Activated T-helper 1 cell treated with anti-CD3 and anti-CD28 coated beads, Interleukin-12 subunit alpha, Interleukin-12 subunit beta, Interleukin-2, Interleukin-4 antibody, amounts not matched to agents 30 ng/mL and 10 ng/mL and 1 ng/mL, durations not matched to agents 14 hours and 24 hours and 36 hours (primary cell): ENCODE measurements around the gene MEG3. TPM values are rescaled to one million over a fixed set of nuclear protein-coding genes. Genes with fewer than 3 reads are reported as not detected.

Experiments used
- DNase-seq: peaks from one replicate; pipeline ENCODE4 v3.0.0; 2021; ENCODE audit warnings: low spot score
- H3K27ac Mint-ChIP-seq: one replicate; pipeline ENCODE4 v1.8.0; 2021; ENCODE audit warnings: mild to moderate bottlenecking, mixed read lengths
- H3K27me3 Mint-ChIP-seq: one replicate; pipeline ENCODE4 v1.8.0; 2022; ENCODE audit warnings: mild to moderate bottlenecking, moderate library complexity, mixed read lengths; ENCODE audit not compliant: insufficient read depth
- H3K36me3 Mint-ChIP-seq: one replicate; pipeline ENCODE4 v1.8.0; 2021; ENCODE audit warnings: low read depth, mixed read lengths
- H3K4me1 Mint-ChIP-seq: one replicate; pipeline ENCODE4 v1.8.0; 2021; ENCODE audit warnings: low read depth, mixed read lengths
- H3K4me3 Mint-ChIP-seq: one replicate; pipeline ENCODE4 v1.8.0; 2021; ENCODE audit warnings: mild to moderate bottlenecking, moderate library complexity, mixed read lengths
- H3K9me3 Mint-ChIP-seq: one replicate; pipeline ENCODE4 v1.8.0; 2021; ENCODE audit warnings: mixed read lengths
- intact Hi-C: fragments of 100-400 bp; cut with micrococcal nuclease; formaldehyde crosslinking; loops from one replicate; pipeline ENCODE4 v1.15.1; 2024
- total RNA-seq: library from RNA; stranded (reverse); gene quantifications from 2 replicates; pipeline ENCODE4 v1.2.3, GENCODE V29; 2022

MEG3 gene
- total RNA-seq, 1 donor from 2014 or later: not detected

GRCh38 chr14:100885196-100885595 lies 59.3 kb downstream of the MEG3 start:
- no peak for DNase-seq
- no peaks in the 10 kb centered on the region for H3K9me3 Mint-ChIP-seq
- no peaks in the 10 kb centered on the region for H3K36me3 Mint-ChIP-seq
- H3K4me1 Mint-ChIP-seq: no peaks in the 10 kb centered on the region
- intact Hi-C loops: no loop called here
- no peak overlapping the region for H3K4me3 Mint-ChIP-seq
- peaks cover 5% of the 10 kb centered on the region for H3K27me3 Mint-ChIP-seq
- H3K27ac Mint-ChIP-seq: no peak overlapping the region

GRCh38 chr14:100885617-100886016 lies 59.7 kb downstream of the MEG3 start:
- no peak overlapping the region for H3K27ac Mint-ChIP-seq
- H3K27me3 Mint-ChIP-seq: peaks cover 5% of the 10 kb centered on the region
- H3K36me3 Mint-ChIP-seq: no peaks in the 10 kb centered on the region
- no peaks in the 10 kb centered on the region for H3K9me3 Mint-ChIP-seq
- intact Hi-C loops: no loop called here
- H3K4me3 Mint-ChIP-seq: no peak overlapping the region
- no peaks in the 10 kb centered on the region for H3K4me1 Mint-ChIP-seq
- no peak for DNase-seq

GRCh38 chr14:100887728-100888335 lies 61.9 kb downstream of the MEG3 start:
- no peak overlapping the region for H3K27ac Mint-ChIP-seq
- no peak overlapping the region for H3K4me3 Mint-ChIP-seq
- H3K9me3 Mint-ChIP-seq: no peaks in the 10 kb centered on the region
- no peaks in the 10 kb centered on the region for H3K4me1 Mint-ChIP-seq
- DNase-seq: no peak
- peaks cover 5% of the 10 kb centered on the region for H3K27me3 Mint-ChIP-seq
- intact Hi-C loops: no loop called here
- no peaks in the 10 kb centered on the region for H3K36me3 Mint-ChIP-seq

- intact Hi-C loops: no loop called here
- DNase-seq: no peak
- peaks cover 5% of the 10 kb centered on the region for H3K27me3 Mint-ChIP-seq
- H3K4me3 Mint-ChIP-seq: no peak overlapping the region
- H3K27ac Mint-ChIP-seq: no peak overlapping the region
- H3K4me1 Mint-ChIP-seq: no peaks in the 10 kb centered on the region
- H3K36me3 Mint-ChIP-seq: no peaks in the 10 kb centered on the region
- no peaks in the 10 kb centered on the region for H3K9me3 Mint-ChIP-seq
These were observed 62.9 kb downstream of the MEG3 start for GRCh38 chr14:100888789-100889315.

GRCh38 chr14:100889641-100890040 lies 63.7 kb downstream of the MEG3 start:
- Mint-ChIP-seq H3K9me3 (no peaks in the 10 kb centered on the region), H3K4me1 (no peaks in the 10 kb centered on the region), H3K36me3 (no peaks in the 10 kb centered on the region), H3K27me3 (peaks cover 6% of the 10 kb centered on the region), H3K27ac (no peak overlapping the region), H3K4me3 (no peak overlapping the region)
- intact Hi-C loops: no loop called here
- DNase-seq: no peak

- DNase-seq: no peak
- no peaks in the 10 kb centered on the region for H3K36me3 Mint-ChIP-seq
- H3K9me3 Mint-ChIP-seq: no peaks in the 10 kb centered on the region
- no peak overlapping the region for H3K4me3 Mint-ChIP-seq
- H3K27ac Mint-ChIP-seq: no peak overlapping the region
- intact Hi-C loops: no loop called here
- no peaks in the 10 kb centered on the region for H3K4me1 Mint-ChIP-seq
- peaks cover 6% of the 10 kb centered on the region for H3K27me3 Mint-ChIP-seq
These were observed 64.3 kb downstream of the MEG3 start for GRCh38 chr14:100890061-100890850.

GRCh38 chr14:100891051-100891450 lies 65.1 kb downstream of the MEG3 start:
- no peak for DNase-seq
- Mint-ChIP-seq H3K27ac (no peak overlapping the region), H3K4me3 (no peak overlapping the region), H3K4me1 (no peaks in the 10 kb centered on the region), H3K27me3 (peaks cover 5% of the 10 kb centered on the region), H3K36me3 (no peaks in the 10 kb centered on the region), H3K9me3 (no peaks in the 10 kb centered on the region)
- intact Hi-C loops: no loop called here

- H3K27me3 Mint-ChIP-seq: peaks cover 5% of the 10 kb centered on the region
- no peaks in the 10 kb centered on the region for H3K36me3 Mint-ChIP-seq
- H3K4me3 Mint-ChIP-seq: no peak overlapping the region
- no peak overlapping the region for H3K27ac Mint-ChIP-seq
- no peaks in the 10 kb centered on the region for H3K4me1 Mint-ChIP-seq
- no peak for DNase-seq
- intact Hi-C loops: no loop called here
- H3K9me3 Mint-ChIP-seq: no peaks in the 10 kb centered on the region
These were observed 65.9 kb downstream of the MEG3 start for GRCh38 chr14:100891501-100892445.

- Mint-ChIP-seq H3K27me3 (peaks cover 5% of the 10 kb centered on the region), H3K9me3 (no peaks in the 10 kb centered on the region), H3K36me3 (no peaks in the 10 kb centered on the region), H3K27ac (no peak overlapping the region), H3K4me1 (no peaks in the 10 kb centered on the region), H3K4me3 (no peak overlapping the region)
- intact Hi-C loops: no loop called here
- DNase-seq: no peak
These were observed 66.7 kb downstream of the MEG3 start for GRCh38 chr14:100892496-100893227.

GRCh38 chr14:100893228-100893601 lies 67.3 kb downstream of the MEG3 start:
- Mint-ChIP-seq H3K9me3 (no peaks in the 10 kb centered on the region), H3K4me3 (no peak overlapping the region), H3K4me1 (no peaks in the 10 kb centered on the region), H3K27me3 (peaks cover 2% of the 10 kb centered on the region), H3K36me3 (no peaks in the 10 kb centered on the region), H3K27ac (no peak overlapping the region)
- no peak for DNase-seq
- intact Hi-C loops: no loop called here

GRCh38 chr14:100893760-100894159 lies 67.8 kb downstream of the MEG3 start:
- Mint-ChIP-seq H3K9me3 (no peaks in the 10 kb centered on the region), H3K27me3 (peaks cover 2% of the 10 kb centered on the region), H3K4me1 (no peaks in the 10 kb centered on the region), H3K27ac (no peak overlapping the region), H3K4me3 (no peak overlapping the region), H3K36me3 (no peaks in the 10 kb centered on the region)
- DNase-seq: no peak
- intact Hi-C loops: no loop called here

- H3K4me1 Mint-ChIP-seq: no peaks in the 10 kb centered on the region
- H3K27me3 Mint-ChIP-seq: peaks cover 8% of the 10 kb centered on the region
- H3K9me3 Mint-ChIP-seq: no peaks in the 10 kb centered on the region
- H3K4me3 Mint-ChIP-seq: no peak overlapping the region
- H3K27ac Mint-ChIP-seq: no peak overlapping the region
- no peaks in the 10 kb centered on the region for H3K36me3 Mint-ChIP-seq
- intact Hi-C loops: no loop called here
- DNase-seq: no peak
These were observed 68.5 kb downstream of the MEG3 start for GRCh38 chr14:100894416-100894815.
